ENCODE data around the gene MTMR11. TPM values are rescaled to one million over a fixed set of nuclear protein-coding genes. Genes with fewer than 3 reads are reported as not detected.
A peak's percentile ranks its signal among the peaks of the same experiment; 100 is the strongest.
"Not testable (repeated sequence)": the region's sequence is repeated elsewhere in the genome, so short reads cannot be mapped to it uniquely, and the experiment has no call there.

Gene MTMR11
- total RNA-seq, 1 donor from 2014 or later = 0.64 TPM

- peak; percentile 84 to 94 for DNase-seq (ENCODE audit: low read depth in 2 of 2)
Observed at GRCh38 chr1:149899460-149900284, 37.0 kb downstream of the MTMR11 start, which contains the start of gene BOLA1. Gene BOLA1 (plus strand): TSS chr1:149899568. CDS start chr1:149900060, 492 bp downstream.

- no peak for DNase-seq (ENCODE audit: low read depth in 2 of 2)
Observed at GRCh38 chr1:149896575-149896974, 40.1 kb downstream of the MTMR11 start.

- DNase-seq (ENCODE audit: low read depth in 2 of 2) = peak in 1 of 2 donors; percentile 47
Observed at GRCh38 chr1:149888999-149889289, 47.7 kb downstream of the MTMR11 start.

- DNase-seq (ENCODE audit: low read depth in 2 of 2) = peak; percentile 40 to 82
Observed at GRCh38 chr1:149888247-149888998, 48.3 kb downstream of the MTMR11 start.

- DNase-seq (ENCODE audit: low read depth in 2 of 2) = peak; percentile 98 to 99
Observed at GRCh38 chr1:149887456-149888246, 49.0 kb downstream of the MTMR11 start.

- not testable (repeated sequence) for DNase-seq (ENCODE audit: low read depth in 2 of 2)
Observed at GRCh38 chr1:149887196-149887455, 49.6 kb downstream of the MTMR11 start.

- DNase-seq (ENCODE audit: low read depth in 2 of 2) = peak; percentile 99
Observed at GRCh38 chr1:149886396-149887195, 50.1 kb downstream of the MTMR11 start.

- not testable (repeated sequence) for DNase-seq (ENCODE audit: low read depth in 2 of 2)
Observed at GRCh38 chr1:149886121-149886395, 50.6 kb downstream of the MTMR11 start.

- peak; percentile 93 to 94 for DNase-seq (ENCODE audit: low read depth in 2 of 2)
Observed at GRCh38 chr1:149885339-149886120, 51.1 kb downstream of the MTMR11 start.

- peak in 1 of 2 donors; percentile 7 for DNase-seq (ENCODE audit: low read depth in 2 of 2)
Observed at GRCh38 chr1:149884433-149885338, 52.0 kb downstream of the MTMR11 start.

- DNase-seq (ENCODE audit: low read depth in 2 of 2) = no peak
Observed at GRCh38 chr1:149883598-149884247, 53.0 kb downstream of the MTMR11 start.

- no peak for DNase-seq (ENCODE audit: low read depth in 2 of 2)
Observed at GRCh38 chr1:149881876-149882275, 54.8 kb downstream of the MTMR11 start.

GRCh38 chr1:149879556-149879955, 57.1 kb downstream of the MTMR11 start:
- DNase-seq (ENCODE audit: low read depth in 2 of 2) = no peak

Other genes starting within 250 kb of the MTMR11 start
- gene FCGR1A, start 154.2 kb downstream of the MTMR11 start, total RNA-seq = not detected in 2 replicates
- 6.0 and 8.1 TPM in 2 replicates for gene BOLA1, start 37.3 kb downstream of the MTMR11 start, total RNA-seq
- gene SV2A, start 19.0 kb downstream of the MTMR11 start, total RNA-seq = 1.3 and 3.5 TPM in 2 replicates
- gene SF3B4, start 9.1 kb downstream of the MTMR11 start, total RNA-seq = 8.7 and 12.5 TPM in 2 replicates
- gene OTUD7B, start 73.8 kb upstream of the MTMR11 start, total RNA-seq = 8.7 and 9.6 TPM in 2 replicates
- gene VPS45, start 130.9 kb upstream of the MTMR11 start, total RNA-seq = 18.9 and 22.6 TPM in 2 replicates
- gene PLEKHO1, start 213.0 kb upstream of the MTMR11 start, total RNA-seq = 37.9 and 56.5 TPM in 2 replicates

Data from dermis microvascular lymphatic vessel endothelial cell (primary cell).